HT1080 (cell line): ENCODE data around the gene HMCN1. TPM values are rescaled to one million over a fixed set of nuclear protein-coding genes. Genes with fewer than 3 reads are reported as not detected.
A peak's percentile ranks its signal among the peaks of the same experiment; 100 is the strongest.
"Not testable (repeated sequence)": the region's sequence is repeated elsewhere in the genome, so short reads cannot be mapped to it uniquely, and the experiment has no call there.

Experiments
- DNase-seq: peaks from one replicate; pipeline ENCODE4 v3.0.0-alpha.2; 2015; ENCODE audit warnings: low read depth
- total RNA-seq: library from RNA; depleted of rRNA; stranded (reverse); fragments of >200 nt; shearing (Covaris generic); gene quantifications from 2 replicates; pipeline ENCODE4 v1.2.3, GENCODE V29; 2014

Gene HMCN1
- total RNA-seq, 1 experiment from 2014 or later = 0.21 TPM

DNA sequence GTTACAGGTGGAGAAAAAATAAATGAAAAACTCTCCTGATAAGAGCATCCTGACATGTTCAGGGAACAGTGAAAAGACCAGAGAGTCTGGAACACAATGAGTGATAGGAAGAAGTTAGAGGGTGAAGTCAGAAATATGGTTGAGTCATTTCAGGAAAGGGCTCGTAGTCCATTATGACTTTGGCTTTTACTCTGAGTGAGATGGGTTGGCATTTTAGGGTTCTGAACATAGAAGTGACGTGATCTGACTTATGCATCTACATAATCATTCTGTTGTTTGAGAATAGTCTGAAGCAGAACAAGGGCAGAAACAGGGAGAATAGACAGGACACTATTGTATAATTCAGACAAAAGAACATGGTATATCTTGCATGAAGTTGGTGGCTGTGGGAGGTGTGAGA is 5.8 kb downstream of the HMCN1 start:
- DNase-seq = peak; percentile 31

- no peak for DNase-seq
Observed at GRCh38 chr1:185741551-185741950, 7.4 kb downstream of the HMCN1 start.

DNA sequence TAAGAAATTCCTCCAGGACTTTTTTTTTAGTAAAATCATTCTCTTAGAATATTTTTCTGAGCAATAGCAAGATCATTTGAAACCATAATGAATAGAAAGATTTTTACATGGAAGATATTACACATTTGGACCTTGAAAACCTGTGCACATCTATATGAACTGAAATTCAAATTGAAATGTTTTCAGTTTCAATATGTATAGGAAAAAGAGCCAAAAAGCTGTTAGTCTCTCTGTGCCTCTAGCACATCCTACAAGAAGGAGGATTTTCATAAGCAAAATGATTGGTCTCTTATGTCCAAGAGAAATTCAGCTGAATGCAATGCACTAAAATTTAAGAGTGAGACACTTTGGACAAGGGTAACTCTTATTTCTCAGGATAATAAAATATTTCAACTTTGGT is 8.2 kb downstream of the HMCN1 start:
- no peak for DNase-seq

GRCh38 chr1:185745165-185745564 is 11.0 kb downstream of the HMCN1 start:
- DNase-seq = no peak

DNA sequence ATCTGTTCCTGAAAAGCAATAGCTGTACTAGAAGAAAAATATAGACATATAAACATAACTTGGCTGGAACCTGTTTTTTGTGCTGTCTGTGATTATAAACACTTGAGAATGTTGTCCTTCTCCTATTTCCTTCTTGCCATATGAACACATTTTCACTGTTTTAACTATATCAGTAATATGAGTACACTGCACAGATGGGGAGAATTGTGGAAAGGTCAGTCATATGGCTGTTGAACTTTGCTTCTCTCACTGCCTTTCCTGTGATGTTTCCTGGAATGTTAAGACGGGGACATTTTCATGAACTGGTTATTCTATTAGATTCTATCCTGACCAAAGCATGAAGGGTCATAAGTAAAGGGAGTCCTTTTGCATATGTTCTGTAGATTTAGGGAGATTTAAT is 24.9 kb downstream of the HMCN1 start:
- no peak for DNase-seq

GRCh38 chr1:185761841-185762240 is 27.6 kb downstream of the HMCN1 start:
- DNase-seq = no peak

- DNase-seq = no peak
Observed at GRCh38 chr1:185767508-185768120, 33.4 kb downstream of the HMCN1 start.

DNA sequence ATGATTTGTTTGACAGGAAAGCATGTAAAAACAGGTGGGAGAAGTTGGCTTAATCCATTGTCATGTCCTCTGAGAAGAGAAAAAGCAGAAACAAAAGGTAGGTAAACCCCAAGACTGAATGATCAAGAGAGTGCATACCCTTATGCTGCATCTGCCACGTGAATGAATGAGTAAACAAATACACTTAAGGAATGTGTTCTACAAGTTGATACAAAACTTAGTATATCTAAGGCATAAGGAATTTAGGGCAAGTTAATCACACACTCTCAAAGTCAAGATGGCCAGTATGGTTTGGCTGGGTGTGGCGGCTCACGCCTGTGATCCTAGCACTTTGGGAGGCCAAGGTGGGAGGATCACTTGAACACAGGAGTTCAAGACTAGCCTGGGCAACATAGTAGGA is 34.2 kb downstream of the HMCN1 start:
- DNase-seq = no peak

GRCh38 chr1:185769136-185769535 is 34.9 kb downstream of the HMCN1 start:
- no peak for DNase-seq

DNA sequence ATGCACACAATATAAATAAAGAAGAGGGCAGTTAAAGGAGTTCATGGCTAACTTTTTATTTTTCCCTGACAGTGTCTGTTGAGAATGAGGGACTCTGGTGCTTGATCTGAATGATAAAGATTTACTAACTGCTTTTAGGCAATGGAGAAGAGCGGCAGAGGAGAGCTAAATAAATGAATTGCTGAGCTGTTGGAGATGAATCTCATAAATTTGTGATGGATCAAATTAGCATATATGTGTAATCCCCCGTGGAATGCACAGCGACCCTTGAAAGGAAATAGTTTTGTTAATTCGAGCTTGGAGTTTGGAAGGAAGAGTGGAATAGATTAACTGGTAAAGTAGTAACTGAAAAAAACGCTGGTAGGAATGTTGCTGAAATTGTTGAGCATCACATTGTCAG is 40.2 kb downstream of the HMCN1 start:
- DNase-seq = no peak

DNA sequence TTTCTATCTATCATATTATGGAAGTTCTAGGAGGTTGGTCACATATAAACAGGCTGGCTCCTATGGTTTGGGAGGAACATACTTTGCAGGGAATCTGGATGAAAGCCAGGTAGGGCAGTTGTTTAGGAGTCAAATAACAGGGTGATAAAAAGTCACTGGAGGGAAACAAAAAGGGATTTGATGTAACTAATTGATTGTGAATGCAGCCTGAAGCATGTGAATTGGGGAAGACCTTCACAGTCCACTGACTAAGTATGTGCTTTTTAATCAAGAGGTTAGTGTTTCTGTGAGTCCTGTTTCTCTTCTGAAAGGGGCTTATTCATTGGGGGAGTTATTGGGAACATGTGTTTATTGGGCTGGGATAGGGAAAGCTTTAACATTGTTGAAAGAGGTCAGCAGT is 41.3 kb downstream of the HMCN1 start:
- DNase-seq = no peak

GRCh38 chr1:185776522-185776921 is 42.3 kb downstream of the HMCN1 start:
- no peak for DNase-seq

DNA sequence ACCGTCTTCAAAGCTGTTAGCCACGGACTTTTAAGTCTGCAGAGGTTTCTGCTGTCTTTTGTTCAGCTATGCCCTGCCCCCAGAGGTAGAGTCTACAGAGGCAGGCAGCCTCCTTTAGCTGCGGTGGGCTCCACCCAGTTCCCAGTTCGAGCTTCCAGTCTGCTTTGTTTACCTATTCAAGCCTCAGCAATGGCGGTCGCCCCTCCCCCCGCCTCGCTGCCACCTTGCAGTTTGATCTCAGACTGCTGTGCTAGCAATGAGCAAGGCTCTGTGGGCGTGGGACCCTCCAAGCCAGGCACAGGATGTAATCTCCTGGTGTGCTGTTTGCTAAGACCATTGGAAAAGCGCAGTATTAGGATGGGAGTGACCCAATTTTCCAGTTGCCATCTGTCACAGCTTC is 49.7 kb downstream of the HMCN1 start:
- not testable (repeated sequence) for DNase-seq

GRCh38 chr1:185785586-185785985 is 51.4 kb downstream of the HMCN1 start:
- DNase-seq = no peak

- DNase-seq = no peak
Observed at GRCh38 chr1:185786524-185786923, 52.3 kb downstream of the HMCN1 start.

DNA sequence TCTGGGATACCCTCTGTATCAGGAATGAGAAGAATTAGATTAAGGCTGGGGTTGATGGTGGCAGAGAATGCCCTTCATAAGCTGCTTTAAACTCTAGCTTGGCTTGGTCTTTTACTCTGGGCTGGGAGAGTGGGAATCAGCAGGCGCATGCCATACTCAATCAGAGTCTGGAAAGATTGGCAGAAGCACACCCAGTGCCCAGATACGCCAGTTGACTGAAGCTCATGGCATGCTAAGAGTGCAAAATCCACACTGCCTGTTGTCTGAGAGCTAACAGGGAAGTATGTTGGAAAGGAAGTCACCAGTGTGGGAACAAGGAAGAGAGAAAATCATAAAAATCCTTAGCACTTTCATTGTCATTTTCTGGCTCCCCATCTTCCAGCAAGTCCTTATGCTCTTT is 53.0 kb downstream of the HMCN1 start:
- no peak for DNase-seq

DNA sequence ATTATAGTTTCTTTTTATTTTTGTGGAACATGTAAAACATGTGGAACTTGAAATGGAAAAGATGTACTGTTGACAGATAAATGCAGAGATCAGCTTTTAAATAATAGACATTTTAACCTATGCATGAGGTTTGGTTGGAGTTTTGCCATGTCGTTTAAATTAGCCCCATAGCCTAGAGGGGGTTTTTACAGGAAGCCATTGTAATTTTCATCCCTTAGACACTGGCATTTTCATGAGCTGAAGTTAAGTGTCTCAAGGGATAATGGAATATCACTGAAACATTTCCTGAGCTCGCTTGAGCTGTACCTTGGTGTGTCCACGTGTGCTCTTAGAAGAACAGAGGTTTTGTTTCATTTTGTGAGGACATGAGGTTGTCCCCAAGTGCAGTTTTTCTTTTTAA is 54.2 kb downstream of the HMCN1 start:
- DNase-seq = no peak

DNA sequence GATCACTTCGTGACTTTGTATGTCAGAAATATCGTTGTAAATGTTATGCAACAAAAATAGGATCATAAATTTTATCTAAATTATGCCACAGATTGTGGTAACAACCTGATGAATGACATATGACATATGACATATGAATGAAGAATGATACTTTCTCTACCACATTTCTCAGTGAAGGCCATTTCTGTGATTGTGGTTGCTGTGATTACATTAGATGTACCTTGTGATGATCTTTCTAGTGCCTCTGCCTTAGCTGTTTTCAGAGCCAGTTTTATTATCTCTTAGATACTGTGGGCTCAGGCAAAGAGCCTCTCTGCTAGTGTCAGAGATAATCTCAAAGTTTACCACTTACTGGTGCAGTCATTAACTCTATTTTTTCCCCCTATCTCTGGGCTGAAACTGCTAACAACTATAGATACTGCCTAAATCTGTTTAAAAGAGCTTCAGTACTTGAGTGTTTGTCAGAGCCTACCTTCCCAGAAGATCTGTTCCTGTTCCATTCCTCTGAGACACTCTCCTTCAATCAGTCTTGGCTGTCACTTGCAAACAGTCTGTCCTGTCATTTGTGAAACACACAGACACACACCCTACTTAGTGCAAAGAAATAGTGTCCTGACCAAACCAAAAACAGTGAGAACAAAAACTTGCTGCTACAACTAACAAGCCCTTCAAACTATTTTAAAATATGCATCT is 55.5 kb downstream of the HMCN1 start:
- no peak for DNase-seq

- DNase-seq = no peak
Observed at GRCh38 chr1:185790194-185790735, 56.1 kb downstream of the HMCN1 start.

GRCh38 chr1:185792040-185792439 is 57.8 kb downstream of the HMCN1 start:
- DNase-seq = no peak

DNA sequence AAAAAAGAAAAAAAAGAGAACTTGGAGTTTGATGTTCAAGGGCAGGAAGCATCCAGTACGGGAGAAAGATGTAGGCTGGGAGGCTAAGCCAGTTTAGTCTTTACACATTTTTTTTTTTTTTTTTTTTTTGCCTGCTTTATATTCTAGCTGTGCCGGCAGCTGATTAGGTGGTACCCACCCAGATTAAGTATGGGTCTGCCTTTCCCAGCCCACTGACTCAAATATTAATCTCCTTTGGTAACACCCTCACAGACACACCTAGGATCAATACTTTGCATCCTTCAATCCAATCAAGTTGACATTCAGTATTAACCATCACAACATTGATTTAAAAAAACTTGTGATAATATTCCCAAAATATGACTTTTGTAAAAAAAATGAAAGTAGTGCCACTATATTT is 60.3 kb downstream of the HMCN1 start:
- DNase-seq = not testable (repeated sequence)

DNA sequence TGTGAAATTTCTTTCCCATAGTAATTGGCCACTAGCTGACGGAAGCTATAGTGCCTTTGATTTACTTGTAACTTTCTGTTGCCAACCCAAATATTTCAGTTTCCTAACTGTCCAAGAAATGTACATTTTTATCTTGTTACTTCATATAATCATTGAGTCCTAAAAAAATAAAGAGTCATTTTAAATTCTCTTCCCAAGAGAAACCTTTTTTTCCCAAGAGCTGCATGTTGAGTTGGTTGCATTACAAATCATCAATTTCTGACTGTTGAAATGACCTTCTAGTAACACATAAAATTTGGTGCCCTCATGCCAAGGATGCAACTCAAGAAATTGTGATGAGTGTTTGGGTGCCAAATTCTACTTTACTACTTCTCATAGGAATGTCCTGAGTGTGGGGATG is 61.0 kb downstream of the HMCN1 start:
- DNase-seq = no peak

DNA sequence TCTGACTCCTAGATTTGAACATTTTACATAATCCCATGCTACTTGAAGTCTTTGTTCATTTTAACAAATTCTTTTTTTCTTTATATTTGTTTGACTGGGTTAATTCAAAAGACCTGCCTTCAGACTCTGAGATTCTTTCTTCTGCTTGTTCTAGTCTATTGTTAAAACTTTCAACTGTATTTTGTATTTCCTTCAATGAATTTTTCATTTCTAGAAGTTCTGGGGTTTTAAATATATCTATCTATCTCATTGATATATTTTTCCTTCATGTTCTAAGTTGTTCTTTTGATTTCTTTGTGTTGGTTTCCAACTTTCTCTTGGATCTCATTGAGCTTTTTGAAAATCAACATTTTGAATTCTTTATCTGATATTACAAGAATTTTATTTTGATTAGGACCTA is 64.3 kb downstream of the HMCN1 start:
- no peak for DNase-seq
